Transverse colon (tissue), 3 donors: ENCODE measurements around the gene UBAC2.

Experiments
- CTCF ChIP-seq, 5 experiments: fragments of 200-600 bp in 3 of 5; fragments of 450-650 bp in 2 of 5; sonication (generic) in 3 of 5; IDR thresholded peaks; 1 replicate in 2 of 5; 2 replicates in 3 of 5; pipeline ENCODE4 v1.5.1; 2016 to 2017; ENCODE audit warnings: antibody characterized with exemption in 5 of 5, inconsistent platforms in 3 of 5, mild to moderate bottlenecking in 2 of 5, moderate library complexity in 1 of 5
- EP300 ChIP-seq: sonication (generic); formaldehyde crosslinking; IDR thresholded peaks from one replicate; pipeline ENCODE4 v1.6.1; 2017; ENCODE audit warnings: antibody characterized with exemption, low read depth

GRCh38 chr13:99396446-99396845 is 195.8 kb downstream of the UBAC2 start:
- TF ChIP-seq CTCF (IDR thresholded peaks at IDR 0.05) (no peak), EP300 (no peak)
